ENCODE measurements around the gene KCNK7.

KCNK7 gene

GRCh38 chr11:65611758-65612603 is 16.4 kb upstream of the KCNK7 start:
- DNase-seq (ENCODE audit: low read depth in 1 of 2, low spot score in 1 of 2) = no peak

DNA sequence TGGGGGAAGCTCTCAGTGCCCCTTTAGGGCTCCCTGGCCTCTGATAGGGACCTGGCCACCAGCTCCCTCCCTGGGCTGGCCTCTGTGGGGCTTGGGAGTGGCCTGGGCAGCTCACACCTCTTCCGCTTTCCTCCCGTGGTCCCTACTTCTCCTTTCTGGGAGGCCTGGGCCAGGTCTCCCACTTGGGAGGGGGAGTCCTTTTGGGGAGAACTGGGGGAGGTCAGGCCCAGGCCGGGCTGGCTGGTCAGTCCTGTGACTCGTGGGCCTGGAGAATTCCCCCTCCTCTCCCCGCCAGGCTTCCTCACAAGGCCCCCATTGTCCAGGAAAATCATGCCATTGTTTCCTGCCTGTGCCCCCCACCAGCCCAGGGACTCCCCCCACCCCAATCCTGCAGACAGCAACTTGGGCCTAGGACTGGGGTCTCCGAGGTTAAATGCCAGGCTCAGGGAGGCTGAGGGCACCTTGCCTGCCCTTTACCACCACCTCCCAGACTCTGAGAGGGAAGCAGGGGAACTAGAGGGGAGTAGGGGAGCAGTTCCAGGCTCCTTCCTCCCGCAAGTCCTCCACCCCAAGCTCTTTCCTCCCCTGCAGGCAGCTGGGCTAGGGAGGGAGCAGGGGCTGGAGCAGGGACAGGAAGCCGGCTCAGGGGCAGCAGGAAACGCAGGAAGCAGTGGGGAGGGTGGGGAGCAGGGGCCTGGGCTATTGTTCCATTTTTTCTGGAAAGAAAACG is 15.6 kb upstream of the KCNK7 start:
- no peak for DNase-seq (ENCODE audit: low read depth in 1 of 2, low spot score in 1 of 2)

DNA sequence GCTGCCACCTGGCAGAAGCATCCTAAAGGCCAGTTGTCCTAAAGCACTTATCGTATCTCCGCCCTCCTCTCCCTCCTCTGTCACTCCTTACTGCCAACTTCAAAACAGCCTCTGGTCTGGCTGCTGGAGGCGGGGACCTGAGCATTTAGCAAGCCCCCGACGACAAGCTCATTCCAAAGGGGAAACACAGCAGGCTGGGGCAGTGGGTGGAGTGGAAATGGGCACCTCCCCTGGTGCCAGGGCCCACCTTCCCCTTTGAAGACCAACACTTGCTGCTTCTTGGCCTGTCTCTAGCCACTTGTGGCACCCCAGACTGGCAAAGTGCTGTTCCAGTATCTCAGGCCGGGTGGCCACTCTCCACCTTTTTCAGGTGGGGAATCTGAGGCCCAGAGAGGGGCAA is 14.8 kb upstream of the KCNK7 start:
- no peak for DNase-seq (ENCODE audit: low read depth in 1 of 2, low spot score in 1 of 2)

- no peak for DNase-seq (ENCODE audit: low read depth in 1 of 2, low spot score in 1 of 2)
Measured at GRCh38 chr11:65609665-65610064, 14.1 kb upstream of the KCNK7 start.

- no peak for DNase-seq (ENCODE audit: low read depth in 1 of 2, low spot score in 1 of 2)
Measured at GRCh38 chr11:65609229-65609628, 13.6 kb upstream of the KCNK7 start.

- no peak for DNase-seq (ENCODE audit: low read depth in 1 of 2, low spot score in 1 of 2)
Measured at GRCh38 chr11:65607614-65608426, 12.2 kb upstream of the KCNK7 start.

DNA sequence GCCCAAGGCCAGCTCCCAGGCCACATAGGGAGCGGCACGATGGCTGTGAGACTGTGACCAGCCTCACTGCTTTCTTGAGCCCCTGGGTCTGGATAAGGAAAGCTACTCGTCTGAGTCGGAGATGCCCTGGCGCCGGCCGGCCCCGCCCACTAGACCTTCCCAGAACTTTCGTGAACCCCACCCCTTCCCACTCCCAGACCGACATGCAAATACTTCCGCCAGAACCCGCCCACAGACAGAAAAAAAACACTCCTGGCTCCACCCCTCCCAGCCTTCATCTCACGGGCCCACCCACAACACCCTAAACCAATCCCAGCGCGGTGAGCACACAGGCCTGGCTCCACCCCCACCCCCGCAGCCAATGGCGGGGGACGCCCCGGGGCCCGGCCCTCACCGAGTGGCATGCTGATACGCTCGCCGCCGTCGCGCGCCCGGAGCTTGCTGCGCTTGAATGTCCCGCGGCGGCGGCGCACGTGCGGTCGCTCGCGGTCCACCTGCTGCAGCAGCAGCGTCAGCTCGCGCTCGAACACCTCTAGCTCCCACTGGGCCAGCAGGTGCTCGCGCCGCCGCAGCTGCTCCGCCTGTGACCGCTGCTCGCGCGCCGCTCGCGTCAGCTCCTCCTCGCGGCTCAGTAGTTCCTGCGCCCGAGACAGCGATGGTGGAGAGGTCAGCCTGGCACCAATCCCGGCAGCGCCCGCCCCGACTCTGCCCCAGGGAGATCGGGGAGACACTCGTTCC is 11.4 kb upstream of the KCNK7 start:
- DNase-seq (ENCODE audit: low read depth in 1 of 2, low spot score in 1 of 2) = no peak

DNA sequence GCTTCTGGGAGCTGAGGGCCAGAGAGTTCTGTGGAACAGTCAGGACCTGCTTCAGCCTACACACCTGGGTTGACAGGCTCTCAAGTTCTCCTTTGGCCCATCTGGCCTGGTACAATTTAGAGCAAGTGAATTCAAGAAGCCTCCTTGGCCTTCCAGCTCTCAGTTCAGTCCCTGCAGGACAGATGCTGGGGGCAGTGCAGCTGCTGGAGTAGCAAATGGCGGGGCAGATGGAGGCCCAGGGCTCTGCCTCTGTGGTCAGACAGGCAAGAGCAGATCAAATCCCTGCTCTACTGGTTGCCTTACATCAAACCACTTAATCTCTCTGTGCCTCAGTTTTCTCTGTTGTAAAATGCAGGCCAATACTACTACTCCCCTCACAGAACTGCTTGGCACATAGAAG is 8.7 kb upstream of the KCNK7 start:
- DNase-seq (ENCODE audit: low read depth in 1 of 2, low spot score in 1 of 2) = no peak

- DNase-seq (ENCODE audit: low read depth in 1 of 2, low spot score in 1 of 2) = no peak
Measured at GRCh38 chr11:65599955-65600246, 4.3 kb upstream of the KCNK7 start.

- no peak for DNase-seq (ENCODE audit: low read depth in 1 of 2, low spot score in 1 of 2)
Measured at GRCh38 chr11:65599216-65599954, 3.8 kb upstream of the KCNK7 start.

DNA sequence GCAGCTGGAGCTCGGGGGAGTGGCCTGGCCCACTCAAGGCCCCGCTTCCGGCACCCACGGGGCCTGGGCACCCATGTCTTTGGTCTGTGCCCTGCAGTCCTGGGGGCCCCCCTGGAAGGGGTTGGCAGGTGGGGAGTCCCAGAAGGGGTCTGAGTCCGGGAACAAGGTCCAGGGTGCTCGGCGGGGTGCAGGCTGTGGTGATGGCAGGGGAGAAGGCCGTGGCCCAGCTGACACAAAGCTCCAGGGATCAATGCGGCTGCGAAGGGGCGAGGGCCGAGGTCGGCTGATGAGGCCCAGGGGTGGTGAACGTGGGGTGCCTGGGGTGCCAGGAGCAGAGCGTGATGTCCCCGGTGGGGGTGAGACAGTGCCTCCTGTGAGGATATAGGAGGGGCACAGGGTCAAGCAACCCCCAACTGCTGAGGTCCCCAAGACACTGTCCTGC is 2.7 kb upstream of the KCNK7 start:
- DNase-seq (ENCODE audit: low read depth in 1 of 2, low spot score in 1 of 2) = no peak

DNA sequence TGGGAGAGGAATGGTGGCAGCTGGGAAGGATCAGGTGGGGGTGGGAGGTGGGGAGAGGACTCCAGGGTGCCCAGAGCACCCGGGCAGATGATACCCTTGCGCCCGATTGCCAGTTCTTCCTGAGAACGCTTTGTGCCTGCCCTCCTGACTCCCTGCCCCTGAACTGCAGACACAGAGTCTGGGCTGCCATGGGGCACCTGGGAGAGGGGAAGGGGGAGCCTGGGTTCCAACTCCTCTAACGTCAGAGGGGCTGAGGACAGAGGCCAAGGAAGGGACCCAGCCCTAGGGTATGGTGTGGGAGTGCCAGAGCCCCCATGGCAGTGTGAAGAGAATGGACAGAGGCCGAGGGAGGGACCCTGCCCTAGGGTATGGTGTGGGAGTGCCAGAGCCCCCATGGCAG is 920 bp upstream of the KCNK7 start:
- no peak for DNase-seq (ENCODE audit: low read depth in 1 of 2, low spot score in 1 of 2)

DNA sequence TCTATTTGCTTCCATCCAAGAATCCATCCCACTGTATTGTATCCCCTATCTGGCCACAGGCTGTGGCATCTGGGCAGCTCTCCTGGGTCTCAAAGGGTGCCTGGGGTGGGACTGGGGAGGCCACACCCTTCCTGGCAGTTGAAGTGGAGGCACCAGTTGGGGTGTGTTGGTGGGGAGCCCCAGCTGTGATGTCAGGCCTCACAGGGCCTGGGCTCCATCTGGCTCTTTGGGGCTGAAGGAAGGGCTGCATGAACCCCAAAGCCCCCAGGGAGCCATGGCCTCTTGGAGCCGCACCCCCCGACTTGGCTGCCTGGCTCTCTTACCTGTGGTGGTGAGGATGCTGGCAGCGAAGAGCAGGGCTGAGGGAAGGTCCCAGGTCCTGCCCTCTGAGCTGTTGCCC is 469 bp downstream of the KCNK7 start:
- DNase-seq (ENCODE audit: low read depth in 1 of 2, low spot score in 1 of 2) = no peak

- DNase-seq (ENCODE audit: low read depth in 1 of 2, low spot score in 1 of 2) = no peak
Measured at GRCh38 chr11:65593518-65594414, 1.8 kb downstream of the KCNK7 start.

DNA sequence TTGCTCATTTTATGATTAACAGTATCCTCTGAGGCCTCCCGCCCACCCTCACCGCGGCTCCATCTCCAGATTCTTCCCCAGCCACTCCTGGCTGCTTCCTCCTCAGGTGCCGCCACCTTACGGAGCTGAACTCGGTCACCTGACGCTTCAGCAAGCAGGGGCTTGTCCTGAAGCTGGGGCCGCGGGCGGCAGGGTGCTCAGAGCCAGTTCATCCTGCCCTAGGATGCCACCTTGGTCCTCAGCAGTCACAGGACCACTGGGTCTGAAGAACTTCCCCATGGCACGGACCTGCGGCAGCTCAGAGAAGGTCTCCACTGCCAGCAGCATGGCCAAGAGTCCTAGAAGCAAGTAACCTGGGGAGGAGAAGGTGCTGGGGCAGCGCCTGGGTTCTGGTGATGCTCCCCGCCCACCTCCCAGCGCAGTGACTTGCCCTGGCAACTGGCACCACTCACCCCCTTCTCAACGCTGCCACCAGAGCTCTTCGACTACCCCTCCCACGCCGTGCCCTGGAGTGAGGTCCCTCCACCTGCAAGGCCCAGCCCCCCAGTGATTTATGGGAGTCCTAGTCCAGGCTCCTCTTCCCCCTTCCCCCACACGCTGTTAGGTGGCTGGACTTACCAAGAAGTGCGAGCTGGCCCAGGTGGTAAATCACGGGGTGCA is 2.6 kb downstream of the KCNK7 start:
- DNase-seq (ENCODE audit: low read depth in 1 of 2, low spot score in 1 of 2) = no peak

- DNase-seq (ENCODE audit: low read depth in 1 of 2, low spot score in 1 of 2) = no peak
Measured at GRCh38 chr11:65591939-65592857, 3.4 kb downstream of the KCNK7 start.

GRCh38 chr11:65590240-65590738 is 5.3 kb downstream of the KCNK7 start:
- no peak for DNase-seq (ENCODE audit: low read depth in 1 of 2, low spot score in 1 of 2)

All from stimulated activated CD4-positive, alpha-beta T cell treated with anti-CD3 and anti-CD28 coated beads, Interleukin-15, amount 100 ng/mL, for 1 hour (primary cell).